Raji (cell line): ENCODE data around the gene RFTN1.

Source experiments
- POLR2A ChIP-seq: IDR thresholded peaks from 2 replicates; pipeline ENCODE4 v1.6.1; 2011; ENCODE audit warnings: low read depth, low read length, control low read depth; ENCODE audit not compliant: insufficient read depth

RFTN1 gene

GRCh38 chr3:16513141-16514020 lies at the start of gene RFTN1:
Gene RFTN1 (minus strand): TSS chr3:16513699. CDS start chr3:16493869, 19,830 bp downstream.
- TF ChIP-seq POLR2A: peak; percentile 67; the same call in 1 of the 2 replicates

GRCh38 chr3:16559653-16560365 lies 46.3 kb upstream of the RFTN1 start:
- TF ChIP-seq POLR2A: no peak

- TF ChIP-seq POLR2A: no peak
Observed at GRCh38 chr3:16554126-16554525, 40.6 kb upstream of the RFTN1 start.

GRCh38 chr3:16552757-16553156 lies 39.3 kb upstream of the RFTN1 start:
- TF ChIP-seq POLR2A: no peak

GRCh38 chr3:16551342-16551976 lies 38.0 kb upstream of the RFTN1 start:
- no peak for TF ChIP-seq POLR2A

- no peak for TF ChIP-seq POLR2A
Observed at GRCh38 chr3:16550676-16551341, 37.3 kb upstream of the RFTN1 start.

GRCh38 chr3:16550305-16550675 lies 36.8 kb upstream of the RFTN1 start:
- no peak for TF ChIP-seq POLR2A

GRCh38 chr3:16548721-16549120 lies 35.2 kb upstream of the RFTN1 start:
- no peak for TF ChIP-seq POLR2A

- no peak for TF ChIP-seq POLR2A
Observed at GRCh38 chr3:16547561-16548357, 34.3 kb upstream of the RFTN1 start.

GRCh38 chr3:16546186-16547010 lies 32.9 kb upstream of the RFTN1 start:
- no peak for TF ChIP-seq POLR2A

GRCh38 chr3:16545413-16546185 lies 32.1 kb upstream of the RFTN1 start:
- no peak for TF ChIP-seq POLR2A

- no peak for TF ChIP-seq POLR2A
Observed at GRCh38 chr3:16543242-16543864, 29.9 kb upstream of the RFTN1 start.
